Stimulated activated naive CD4-positive, alpha-beta T cell (primary cell): ENCODE data around the gene COL15A1.
"Not testable (repeated sequence)": the region's sequence is repeated elsewhere in the genome, so short reads cannot be mapped to it uniquely, and the experiment has no call there.

Source experiments
- DNase-seq, 6 experiments: peaks; one replicate each; lab custom pipeline; 2025; lab: John Stamatoyannopoulos, UW

COL15A1 gene

GRCh38 chr9:98994172-98995058, 50.7 kb downstream of the COL15A1 start:
- no peak for DNase-seq

GRCh38 chr9:98995059-98995671, 51.5 kb downstream of the COL15A1 start:
- no peak for DNase-seq

- no peak for DNase-seq
Observed at GRCh38 chr9:98995971-98996504, 52.3 kb downstream of the COL15A1 start.

GRCh38 chr9:98997604-98998003, 53.9 kb downstream of the COL15A1 start:
- no peak for DNase-seq

- DNase-seq = peak in 5 of 6 experiments; percentile 4 to 38 (median 23)
Observed at GRCh38 chr9:98998441-98999151, 54.9 kb downstream of the COL15A1 start.

- DNase-seq = no peak
Observed at GRCh38 chr9:98999152-98999525, 55.4 kb downstream of the COL15A1 start.

GRCh38 chr9:99000476-99001395, 57.0 kb downstream of the COL15A1 start:
- peak; percentile 19 to 71 (median 48) for DNase-seq

GRCh38 chr9:99001892-99002291, 58.2 kb downstream of the COL15A1 start:
- DNase-seq = no peak

GRCh38 chr9:99002706-99003105, 59.0 kb downstream of the COL15A1 start:
- DNase-seq = no peak

GRCh38 chr9:99003308-99003707, 59.6 kb downstream of the COL15A1 start:
- DNase-seq = no peak

- DNase-seq = no peak
Observed at GRCh38 chr9:99004115-99004514, 60.4 kb downstream of the COL15A1 start.

- DNase-seq = no peak
Observed at GRCh38 chr9:99004717-99005460, 61.2 kb downstream of the COL15A1 start.

GRCh38 chr9:99005651-99006050, 61.9 kb downstream of the COL15A1 start:
- no peak for DNase-seq

GRCh38 chr9:99006511-99006910, 62.8 kb downstream of the COL15A1 start:
- no peak for DNase-seq

- DNase-seq = no peak
Observed at GRCh38 chr9:99006979-99007378, 63.3 kb downstream of the COL15A1 start.

GRCh38 chr9:99008203-99008602, 64.5 kb downstream of the COL15A1 start:
- no peak for DNase-seq

- not testable (repeated sequence) for DNase-seq
Observed at GRCh38 chr9:99010393-99010792, 66.7 kb downstream of the COL15A1 start.

- no peak for DNase-seq
Observed at GRCh38 chr9:99011161-99011709, 67.5 kb downstream of the COL15A1 start.

GRCh38 chr9:99012957-99013512, 69.3 kb downstream of the COL15A1 start:
- peak in 2 of 6 experiments; percentile 10 to 22 for DNase-seq

GRCh38 chr9:99013550-99013949, 69.8 kb downstream of the COL15A1 start:
- peak in 3 of 6 experiments; percentile 33 to 42 (median 37) for DNase-seq
